DMS153 treated with DMSO at 0.1 percent for 48 hours (cell line): ENCODE data around the gene FMNL1.
A peak's percentile ranks its signal among the peaks of the same experiment; 100 is the strongest.

Source experiments
- DNase-seq: peaks from one replicate; lab custom pipeline; 2025; ENCODE audit not compliant: unreplicated experiment; lab: John Stamatoyannopoulos, UW

The FMNL1 gene

GRCh38 chr17:45256114-45256966, 34.7 kb downstream of the FMNL1 start:
- DNase-seq: no peak

GRCh38 chr17:45257115-45257514, 35.4 kb downstream of the FMNL1 start:
- no peak for DNase-seq

- no peak for DNase-seq
Measured at GRCh38 chr17:45258981-45259380, 37.3 kb downstream of the FMNL1 start.

- no peak for DNase-seq
Measured at GRCh38 chr17:45260204-45260783, 38.6 kb downstream of the FMNL1 start.

- DNase-seq: no peak
Measured at GRCh38 chr17:45261577-45262515, 40.2 kb downstream of the FMNL1 start, which contains the start of gene SPATA32. TSS of gene SPATA32 (minus strand) at chr17:45262094. CDS start at chr17:45262016, 78 bp downstream.

- DNase-seq: no peak
Measured at GRCh38 chr17:45262516-45263476, 41.1 kb downstream of the FMNL1 start.

- no peak for DNase-seq
Measured at GRCh38 chr17:45263477-45263860, 41.8 kb downstream of the FMNL1 start.

GRCh38 chr17:45264430-45264829, 42.7 kb downstream of the FMNL1 start:
- DNase-seq: no peak

GRCh38 chr17:45264988-45265387, 43.3 kb downstream of the FMNL1 start:
- no peak for DNase-seq

- DNase-seq: no peak
Measured at GRCh38 chr17:45265821-45266220, 44.1 kb downstream of the FMNL1 start.

- DNase-seq: no peak
Measured at GRCh38 chr17:45266372-45266926, 44.8 kb downstream of the FMNL1 start.

GRCh38 chr17:45267436-45268055, 45.9 kb downstream of the FMNL1 start:
- no peak for DNase-seq

GRCh38 chr17:45269912-45270311, 48.2 kb downstream of the FMNL1 start:
- no peak for DNase-seq

GRCh38 chr17:45270828-45271418, 49.2 kb downstream of the FMNL1 start:
- DNase-seq: no peak

GRCh38 chr17:45271603-45272002, 49.9 kb downstream of the FMNL1 start:
- DNase-seq: no peak

GRCh38 chr17:45273551-45273957, 51.9 kb downstream of the FMNL1 start:
- DNase-seq: no peak

GRCh38 chr17:45274033-45274432, 52.3 kb downstream of the FMNL1 start:
- DNase-seq: no peak

GRCh38 chr17:45276031-45276430, 54.3 kb downstream of the FMNL1 start:
- no peak for DNase-seq

GRCh38 chr17:45277216-45277849, 55.6 kb downstream of the FMNL1 start:
- peak; percentile 68 for DNase-seq
